ENCODE measurements around the gene ZNF467.
A peak's percentile ranks its signal among the peaks of the same experiment; 100 is the strongest.

Gene ZNF467
- 0.56 reads per million for total RNA-seq

DNA sequence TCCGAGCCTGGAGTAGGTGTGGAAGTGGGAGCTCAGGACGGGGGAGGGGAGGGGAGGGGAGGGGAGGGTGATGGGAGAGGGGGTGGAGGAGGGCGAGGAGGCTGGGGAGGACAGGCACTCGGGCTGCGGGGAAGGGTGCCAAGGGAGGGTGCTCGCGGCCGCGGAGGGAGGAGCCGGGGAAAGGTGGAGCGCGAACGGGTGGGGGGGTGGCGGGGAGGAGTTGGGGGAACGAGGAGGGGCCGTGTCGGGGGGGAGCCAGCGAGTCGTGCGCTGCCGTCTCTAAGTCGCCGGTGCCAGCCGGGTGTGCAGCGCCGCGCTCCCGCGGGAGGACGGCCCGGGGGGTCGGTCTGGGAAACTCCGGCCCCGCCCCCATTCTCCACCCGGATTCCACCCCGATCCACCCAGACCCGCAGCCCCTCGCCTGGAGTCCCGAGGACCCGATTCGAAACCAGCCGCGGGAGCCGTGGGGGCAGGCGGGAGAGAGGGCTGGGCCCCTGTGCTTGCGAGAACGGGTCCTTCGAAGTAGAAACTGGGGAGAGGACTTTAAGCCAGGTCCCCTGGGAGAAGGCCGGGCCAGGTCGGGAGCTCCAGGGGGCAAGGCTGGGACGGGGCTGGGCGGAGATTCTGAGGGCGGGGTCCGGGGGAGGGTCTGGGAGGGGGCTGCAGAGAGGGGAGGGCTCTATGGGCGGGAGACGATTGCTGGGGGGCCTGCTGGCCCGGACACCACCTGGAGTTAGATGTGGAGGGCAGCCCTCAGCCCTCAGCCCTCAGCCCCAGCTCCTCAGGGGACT is at the start of gene ZNF467:
TSS of gene ZNF467 (minus strand) at position 143 of the 791 bp plus-strand sequence. CDS start 2,556 bp downstream, outside the sequence.
- DNase-seq: peak; percentile 48

GRCh38 chr7:149822353-149822943 is 49.1 kb upstream of the ZNF467 start:
- DNase-seq: no peak

DNA sequence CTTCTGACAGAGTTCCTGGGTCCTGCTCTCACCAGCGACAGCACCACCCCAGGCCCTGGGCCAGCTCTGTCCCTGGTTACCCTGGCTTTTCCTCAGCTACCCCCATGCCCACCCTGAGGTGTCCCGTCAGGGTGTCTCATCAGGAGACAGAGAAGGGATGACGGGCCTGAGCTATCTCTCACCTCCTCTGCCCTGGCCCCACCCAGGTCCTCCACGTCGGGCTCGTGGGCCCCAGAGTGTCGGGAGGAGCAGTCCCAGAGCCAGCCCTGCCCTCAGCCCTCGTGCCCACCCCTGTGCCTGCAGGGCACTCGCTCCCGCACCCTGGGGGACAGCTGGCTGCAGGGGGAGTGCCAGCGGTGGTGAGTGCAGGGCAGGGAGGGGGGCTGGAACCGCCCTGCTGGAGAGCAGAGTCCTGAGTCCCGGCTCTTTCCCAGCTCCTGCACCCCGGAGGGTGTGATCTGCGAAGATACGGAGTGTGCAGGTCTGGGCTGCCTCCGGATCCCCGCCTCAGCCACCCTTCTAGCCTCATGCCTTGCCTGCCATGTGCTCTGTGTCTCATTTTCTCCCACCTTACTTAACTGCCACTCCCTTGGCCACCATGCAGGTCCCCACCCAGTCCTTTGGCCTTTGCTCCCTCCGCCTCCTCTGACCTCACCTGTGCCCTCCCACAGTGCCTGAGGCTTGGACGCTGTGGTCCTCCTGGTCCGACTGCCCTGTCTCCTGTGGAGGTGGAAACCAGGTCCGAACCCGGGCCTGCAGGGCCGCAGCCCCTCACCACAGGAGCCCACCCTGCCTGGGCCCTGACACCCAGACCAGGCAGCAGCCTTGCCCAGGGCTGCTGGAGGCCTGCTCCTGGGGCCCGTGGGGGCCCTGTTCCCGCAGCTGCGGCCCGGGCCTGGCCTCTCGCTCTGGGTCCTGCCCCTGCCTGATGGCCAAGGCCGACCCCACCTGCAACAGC is 48.1 kb upstream of the ZNF467 start:
- DNase-seq: no peak

DNA sequence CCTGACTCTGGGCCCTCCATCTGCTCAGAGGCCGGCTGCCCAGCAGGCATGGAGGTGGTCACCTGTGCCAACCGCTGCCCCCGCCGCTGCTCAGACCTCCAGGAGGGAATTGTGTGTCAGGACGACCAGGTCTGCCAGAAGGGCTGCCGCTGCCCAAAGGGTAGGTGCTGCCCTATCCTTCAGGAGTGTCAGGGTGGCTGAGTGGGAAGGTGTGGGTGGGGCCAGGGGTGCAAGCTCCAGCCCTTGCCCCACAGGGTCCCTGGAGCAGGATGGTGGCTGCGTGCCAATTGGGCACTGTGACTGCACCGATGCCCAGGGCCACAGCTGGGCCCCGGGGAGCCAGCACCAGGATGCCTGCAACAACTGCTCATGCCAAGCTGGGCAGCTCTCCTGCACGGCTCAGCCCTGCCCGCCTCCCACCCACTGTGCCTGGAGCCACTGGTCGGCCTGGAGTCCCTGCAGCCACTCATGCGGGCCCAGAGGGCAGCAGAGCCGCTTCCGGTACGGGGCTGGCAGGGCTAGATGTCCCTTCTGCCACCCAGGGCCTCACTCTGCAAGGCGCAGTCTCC is 47.3 kb upstream of the ZNF467 start:
- DNase-seq: no peak

DNA sequence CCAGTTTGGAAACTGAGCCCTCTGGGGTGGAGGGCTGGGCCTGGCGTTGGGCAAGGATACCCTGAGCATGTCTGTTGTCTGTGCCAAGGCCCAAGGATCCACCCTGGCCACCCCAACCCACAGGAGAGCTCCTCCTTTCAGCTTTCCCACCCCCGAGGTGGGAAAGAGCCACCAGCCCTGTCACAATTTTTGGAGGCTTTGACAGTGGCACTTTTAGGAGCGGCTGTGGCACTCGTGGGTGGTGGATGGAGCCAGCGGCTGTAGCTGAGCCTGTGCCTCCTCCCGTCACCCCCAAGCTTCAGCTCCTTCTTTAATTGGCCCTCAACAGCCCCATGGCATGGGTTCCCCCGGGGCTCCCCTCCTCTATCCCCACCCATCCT is 46.6 kb upstream of the ZNF467 start:
- DNase-seq: no peak

GRCh38 chr7:149819141-149819960 is 46.0 kb upstream of the ZNF467 start:
- DNase-seq: no peak

- DNase-seq: no peak
Measured at GRCh38 chr7:149818536-149818840, 45.1 kb upstream of the ZNF467 start.

DNA sequence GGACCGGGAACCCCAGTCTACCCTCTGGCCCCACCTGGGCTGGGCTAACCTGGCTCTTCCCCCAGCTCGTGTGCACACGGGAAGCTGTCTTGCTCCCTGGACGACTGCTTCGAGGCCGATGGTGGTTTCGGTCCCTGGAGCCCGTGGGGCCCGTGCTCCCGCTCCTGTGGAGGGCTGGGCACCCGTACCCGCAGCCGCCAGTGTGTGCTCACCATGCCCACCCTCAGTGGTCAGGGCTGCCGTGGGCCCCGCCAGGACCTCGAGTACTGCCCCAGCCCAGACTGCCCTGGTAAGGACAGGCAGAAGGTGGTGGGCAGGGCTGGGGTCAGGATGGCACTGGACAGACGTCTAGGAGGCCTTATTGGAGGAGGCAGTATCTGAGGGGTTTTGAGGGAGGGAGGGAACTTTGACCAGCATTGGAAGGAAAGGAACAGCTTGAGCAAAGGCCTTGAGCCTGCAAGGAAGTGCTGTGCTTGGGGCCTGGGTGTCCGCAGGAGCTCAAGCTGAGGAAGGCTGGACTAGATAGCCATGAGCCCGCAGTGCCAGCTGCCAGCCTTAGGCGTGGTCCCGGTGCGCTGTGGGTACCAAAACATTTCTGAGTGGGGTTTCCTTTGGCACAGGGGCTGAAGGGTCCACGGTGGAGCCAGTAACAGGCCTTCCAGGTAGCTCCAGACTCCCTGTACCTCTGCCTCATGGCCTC is 44.6 kb upstream of the ZNF467 start:
- DNase-seq: no peak

DNA sequence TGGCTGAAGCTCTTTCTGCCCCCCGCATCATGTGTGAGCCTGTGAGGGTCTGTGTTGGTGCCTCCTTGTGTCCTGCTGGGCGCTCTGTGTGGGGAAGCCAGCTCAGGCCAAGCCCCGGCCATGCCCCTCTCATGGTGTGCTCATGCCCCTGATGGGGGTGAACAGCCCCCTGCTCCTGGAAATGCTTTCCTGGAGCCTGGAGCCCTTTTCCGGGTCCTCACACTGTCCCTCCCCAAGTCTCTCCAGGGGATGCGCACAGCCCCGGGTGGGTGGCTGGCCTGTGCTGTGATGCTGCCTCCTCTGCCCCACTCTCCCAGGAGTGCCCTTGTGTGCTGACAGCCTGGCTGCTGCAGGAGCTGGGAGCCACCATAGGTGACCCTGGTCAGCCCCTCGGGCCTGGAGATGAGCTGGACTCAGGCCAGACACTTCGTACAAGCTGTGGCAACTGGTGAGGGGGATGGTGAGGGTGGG is 43.9 kb upstream of the ZNF467 start:
- no peak for DNase-seq

DNA sequence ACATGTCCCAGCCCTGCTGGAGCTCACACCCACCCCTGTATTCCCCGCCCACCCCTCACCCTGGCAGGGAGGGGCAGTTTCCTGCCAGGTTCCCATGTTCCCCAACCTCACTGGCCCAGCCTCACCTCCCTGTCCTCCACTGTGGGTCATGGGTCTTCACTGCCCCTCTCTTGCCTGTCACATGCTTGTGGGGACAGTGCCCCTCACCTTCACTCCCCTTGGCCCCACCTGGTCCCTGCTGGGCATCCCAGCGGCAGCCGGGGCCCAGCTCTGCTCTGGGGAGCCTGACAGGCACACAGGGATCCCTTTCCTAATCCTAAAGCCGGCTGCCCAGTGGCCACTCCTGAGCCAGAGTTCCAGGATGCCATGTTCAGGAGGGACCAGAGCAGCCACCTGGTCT is 43.4 kb upstream of the ZNF467 start:
- no peak for DNase-seq

DNA sequence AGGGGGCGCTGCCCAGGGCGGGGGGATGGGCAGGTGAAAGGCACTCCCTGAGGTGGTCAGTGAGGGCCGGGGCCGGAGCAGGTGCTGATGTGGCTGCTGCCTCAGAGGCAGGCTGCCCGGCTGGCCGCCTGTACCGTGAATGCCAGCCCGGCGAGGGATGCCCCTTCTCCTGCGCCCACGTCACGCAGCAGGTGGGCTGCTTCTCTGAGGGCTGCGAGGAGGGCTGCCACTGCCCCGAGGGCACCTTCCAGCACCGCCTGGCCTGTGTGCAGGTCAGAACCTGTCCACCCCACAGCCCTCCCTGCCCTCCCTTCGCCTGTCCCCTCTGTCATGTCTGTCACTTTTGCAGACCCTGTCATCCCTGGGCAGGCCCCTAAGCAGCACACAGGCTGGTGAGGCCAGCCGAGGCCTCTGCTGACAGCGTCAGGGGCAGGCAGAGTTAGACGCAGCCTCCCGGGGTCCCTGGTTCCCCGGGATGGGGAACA is 42.9 kb upstream of the ZNF467 start:
- DNase-seq: no peak

- DNase-seq: no peak
Measured at GRCh38 chr7:149815661-149816266, 42.4 kb upstream of the ZNF467 start.

- DNase-seq: no peak
Measured at GRCh38 chr7:149815121-149815520, 41.7 kb upstream of the ZNF467 start.

DNA sequence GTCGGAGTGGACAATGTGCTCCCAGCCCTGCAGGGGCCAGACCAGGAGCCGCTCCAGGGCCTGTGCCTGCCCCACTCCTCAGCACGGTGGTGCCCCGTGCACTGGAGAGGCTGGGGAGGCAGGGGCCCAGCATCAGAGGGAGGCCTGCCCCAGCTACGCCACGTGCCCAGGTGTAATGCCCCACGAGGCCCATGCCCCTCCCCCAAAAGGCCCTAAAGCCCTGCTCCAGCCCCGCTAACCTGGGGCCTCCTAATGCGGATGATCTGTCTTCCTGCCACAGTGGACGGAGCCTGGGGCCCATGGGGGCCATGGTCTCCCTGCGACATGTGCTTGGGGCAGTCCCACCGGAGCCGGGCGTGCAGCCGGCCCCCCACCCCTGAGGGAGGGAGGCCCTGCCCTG is 41.1 kb upstream of the ZNF467 start:
- DNase-seq: no peak

GRCh38 chr7:149813254-149814035 is 40.1 kb upstream of the ZNF467 start:
- DNase-seq: no peak

- no peak for DNase-seq
Measured at GRCh38 chr7:149811831-149812490, 38.6 kb upstream of the ZNF467 start.

GRCh38 chr7:149811221-149811620 is 37.8 kb upstream of the ZNF467 start:
- no peak for DNase-seq

- no peak for DNase-seq
Measured at GRCh38 chr7:149809215-149809614, 35.8 kb upstream of the ZNF467 start.

- no peak for DNase-seq
Measured at GRCh38 chr7:149808311-149808710, 34.9 kb upstream of the ZNF467 start.

All from effector CD4-positive, alpha-beta T cell (primary cell).